ENCODE results near the gene STYK1.

DNA sequence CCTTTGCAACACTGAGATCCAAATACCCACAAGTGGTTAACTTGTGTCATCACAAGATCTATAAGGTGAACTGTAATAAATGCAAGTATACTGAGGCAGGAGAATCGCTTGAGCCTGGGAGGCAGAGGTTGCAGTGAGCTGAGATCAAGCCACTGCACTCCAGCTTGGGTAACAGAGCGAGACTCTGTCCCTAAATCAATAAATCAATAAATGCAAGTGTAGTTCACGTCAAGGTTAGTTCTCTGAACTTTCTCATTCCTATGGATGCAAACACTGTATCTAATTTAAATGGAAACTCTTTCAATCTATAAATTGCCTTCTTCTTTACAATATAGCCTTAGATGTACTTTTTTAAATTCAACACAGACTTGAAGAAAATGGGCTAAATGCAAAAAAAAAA, 63.7 kb downstream of the STYK1 start:
- TF ChIP-seq, protein P1, sequence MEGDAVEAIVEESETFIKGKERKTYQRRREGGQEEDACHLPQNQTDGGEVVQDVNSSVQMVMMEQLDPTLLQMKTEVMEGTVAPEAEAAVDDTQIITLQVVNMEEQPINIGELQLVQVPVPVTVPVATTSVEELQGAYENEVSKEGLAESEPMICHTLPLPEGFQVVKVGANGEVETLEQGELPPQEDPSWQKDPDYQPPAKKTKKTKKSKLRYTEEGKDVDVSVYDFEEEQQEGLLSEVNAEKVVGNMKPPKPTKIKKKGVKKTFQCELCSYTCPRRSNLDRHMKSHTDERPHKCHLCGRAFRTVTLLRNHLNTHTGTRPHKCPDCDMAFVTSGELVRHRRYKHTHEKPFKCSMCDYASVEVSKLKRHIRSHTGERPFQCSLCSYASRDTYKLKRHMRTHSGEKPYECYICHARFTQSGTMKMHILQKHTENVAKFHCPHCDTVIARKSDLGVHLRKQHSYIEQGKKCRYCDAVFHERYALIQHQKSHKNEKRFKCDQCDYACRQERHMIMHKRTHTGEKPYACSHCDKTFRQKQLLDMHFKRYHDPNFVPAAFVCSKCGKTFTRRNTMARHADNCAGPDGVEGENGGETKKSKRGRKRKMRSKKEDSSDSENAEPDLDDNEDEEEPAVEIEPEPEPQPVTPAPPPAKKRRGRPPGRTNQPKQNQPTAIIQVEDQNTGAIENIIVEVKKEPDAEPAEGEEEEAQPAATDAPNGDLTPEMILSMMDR (IDR thresholded peaks at IDR 0.05): no peak
- no peak for TF ChIP-seq POLR2A (IDR thresholded peaks at IDR 0.05)
